NCI-H1417 (cell line): ENCODE data around the gene RCAN1.

Experiments
- DNase-seq, 3 experiments: peaks; one replicate each; lab custom pipeline; 2025; lab: John Stamatoyannopoulos, UW

The RCAN1 gene

GRCh38 chr21:34614628-34615486 lies at the start of gene RCAN1:
Gene RCAN1 (minus strand): TSS chr21:34615113. CDS start chr21:34615011, 102 bp downstream.
- peak; percentile 97 to 98 (median 98) for DNase-seq

GRCh38 chr21:34661848-34662247 lies 46.9 kb upstream of the RCAN1 start:
- no peak for DNase-seq

- no peak for DNase-seq
These were observed 38.6 kb upstream of the RCAN1 start for GRCh38 chr21:34653522-34653921.

GRCh38 chr21:34651642-34652041 lies 36.7 kb upstream of the RCAN1 start:
- DNase-seq = peak in 1 of 3 experiments; percentile 18

GRCh38 chr21:34650861-34651431 lies 36.0 kb upstream of the RCAN1 start:
- DNase-seq = no peak

GRCh38 chr21:34649400-34649799 lies 34.5 kb upstream of the RCAN1 start:
- peak in 1 of 3 experiments; percentile 88 for DNase-seq

GRCh38 chr21:34648739-34649297 lies 33.9 kb upstream of the RCAN1 start:
- DNase-seq = peak in 1 of 3 experiments; percentile 46

GRCh38 chr21:34647555-34647954 lies 32.6 kb upstream of the RCAN1 start:
- DNase-seq = peak in 1 of 3 experiments; percentile 26

- DNase-seq = peak in 1 of 3 experiments; percentile 75
These were observed 29.9 kb upstream of the RCAN1 start for GRCh38 chr21:34644825-34645224.

- peak in 1 of 3 experiments; percentile 18 for DNase-seq
These were observed 27.5 kb upstream of the RCAN1 start for GRCh38 chr21:34642211-34643075.

GRCh38 chr21:34640858-34641257 lies 25.9 kb upstream of the RCAN1 start:
- DNase-seq = no peak

GRCh38 chr21:34639882-34640788 lies 25.2 kb upstream of the RCAN1 start:
- no peak for DNase-seq

- DNase-seq = no peak
These were observed 24.3 kb upstream of the RCAN1 start for GRCh38 chr21:34639250-34639649.

- no peak for DNase-seq
These were observed 22.0 kb upstream of the RCAN1 start for GRCh38 chr21:34636961-34637360.

GRCh38 chr21:34635307-34635706 lies 20.4 kb upstream of the RCAN1 start:
- peak in 1 of 3 experiments; percentile 9 for DNase-seq

- DNase-seq = no peak
These were observed 17.6 kb upstream of the RCAN1 start for GRCh38 chr21:34632498-34632897.

GRCh38 chr21:34630536-34631143 lies 15.7 kb upstream of the RCAN1 start:
- DNase-seq = peak; percentile 63 to 88 (median 87)

- no peak for DNase-seq
These were observed 11.2 kb upstream of the RCAN1 start for GRCh38 chr21:34626131-34626530.

- no peak for DNase-seq
These were observed 10.2 kb upstream of the RCAN1 start for GRCh38 chr21:34625030-34625593.

- DNase-seq = no peak
These were observed 8.6 kb upstream of the RCAN1 start for GRCh38 chr21:34623516-34623915.
